Suppressor macrophage treated with lipopolysaccharide for 1 hour (primary cell): ENCODE measurements around the gene HSF2.

Experiments used
- DNase-seq, 3 donors: peaks; one replicate each; pipeline ENCODE4 v3.0.0-alpha.2; 2020 to 2022

Gene HSF2

DNA sequence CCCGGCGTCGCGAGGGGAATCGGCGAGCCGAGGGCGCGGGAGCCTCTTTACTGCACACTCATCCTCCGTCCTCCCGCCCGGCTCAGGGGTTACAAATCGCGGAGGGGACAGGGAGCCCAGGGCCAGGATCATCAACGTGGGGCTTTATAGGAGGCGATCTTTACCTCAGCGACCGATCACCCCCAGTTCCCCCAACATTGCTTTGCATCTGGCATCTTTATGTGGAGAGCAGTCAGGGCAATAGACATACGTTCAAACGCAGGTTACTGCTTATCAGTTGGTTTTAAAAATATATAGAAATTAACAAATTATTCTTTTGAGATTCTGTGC is 634 bp downstream of the HSF2 start:
- peak; percentile 32 to 59 (median 34) for DNase-seq

- no peak for DNase-seq
Observed at GRCh38 chr6:122400462-122401089, 1.1 kb downstream of the HSF2 start.

DNA sequence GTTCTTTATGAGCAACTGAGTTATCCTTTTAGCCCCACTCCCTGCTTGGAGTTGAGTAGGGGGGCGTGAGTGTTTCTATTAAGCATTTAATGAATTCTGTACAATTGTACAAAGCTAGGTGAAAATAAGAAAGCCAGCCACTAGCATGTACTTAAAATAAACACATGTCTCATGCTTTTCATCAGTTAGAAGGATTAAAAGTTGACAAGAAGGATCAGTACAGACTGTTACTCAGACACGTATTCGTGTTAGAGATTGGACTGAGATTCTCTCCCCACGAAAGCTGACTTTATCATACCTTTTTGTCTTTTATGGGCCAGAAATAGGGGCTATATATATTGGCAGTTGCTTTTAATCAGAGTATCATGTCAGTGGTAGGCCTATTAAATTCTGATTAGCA is 1.7 kb downstream of the HSF2 start:
- DNase-seq, result no peak

- DNase-seq, result no peak
Observed at GRCh38 chr6:122404444-122404843, 5.0 kb downstream of the HSF2 start.

GRCh38 chr6:122405417-122405816 is 6.0 kb downstream of the HSF2 start:
- DNase-seq, result peak in 1 of 3 donors; percentile 16

GRCh38 chr6:122406187-122406586 is 6.7 kb downstream of the HSF2 start:
- DNase-seq, result no peak

DNA sequence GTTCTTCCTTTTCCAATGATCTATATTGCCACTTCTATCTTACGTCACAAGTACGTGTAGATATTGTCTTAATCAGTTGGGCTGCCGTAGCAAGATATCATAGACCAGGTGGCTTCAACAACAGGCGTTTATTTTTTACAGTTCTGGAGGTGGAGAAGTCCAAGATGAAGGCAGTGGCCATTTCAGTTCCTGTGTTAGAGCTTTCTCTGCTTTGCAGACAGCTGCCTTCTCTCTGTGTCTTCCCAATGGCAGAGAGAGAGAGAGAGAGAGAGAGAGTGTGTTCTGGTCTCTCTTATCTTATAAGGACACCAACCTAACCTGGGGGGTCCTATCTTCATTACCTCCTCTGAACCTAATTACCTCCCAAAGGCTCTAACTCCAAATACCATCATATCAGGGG is 8.3 kb downstream of the HSF2 start:
- no peak for DNase-seq

- DNase-seq, result no peak
Observed at GRCh38 chr6:122408240-122408639, 8.8 kb downstream of the HSF2 start.

GRCh38 chr6:122408702-122409458 is 9.4 kb downstream of the HSF2 start:
- no peak for DNase-seq

DNA sequence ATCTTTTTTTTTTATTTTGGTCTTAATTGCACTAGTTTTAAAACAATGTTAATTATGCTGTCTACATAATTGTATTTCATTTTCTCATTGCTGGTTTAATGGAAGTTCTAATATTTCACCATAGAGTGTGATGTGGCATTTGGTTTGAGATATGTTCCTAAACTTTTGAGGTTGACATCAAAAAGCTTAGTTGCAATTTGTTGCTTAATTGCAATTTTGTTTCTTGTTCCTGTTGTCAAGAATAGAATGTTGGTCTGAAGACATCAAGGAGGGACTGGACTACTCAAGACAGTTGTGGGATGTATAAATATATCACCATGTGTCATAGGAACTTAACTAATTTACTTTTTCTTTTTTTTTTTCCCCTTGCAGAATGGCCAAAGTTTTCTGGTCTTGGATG is 12.5 kb downstream of the HSF2 start:
- DNase-seq, result peak; percentile 6 to 42 (median 34)

DNA sequence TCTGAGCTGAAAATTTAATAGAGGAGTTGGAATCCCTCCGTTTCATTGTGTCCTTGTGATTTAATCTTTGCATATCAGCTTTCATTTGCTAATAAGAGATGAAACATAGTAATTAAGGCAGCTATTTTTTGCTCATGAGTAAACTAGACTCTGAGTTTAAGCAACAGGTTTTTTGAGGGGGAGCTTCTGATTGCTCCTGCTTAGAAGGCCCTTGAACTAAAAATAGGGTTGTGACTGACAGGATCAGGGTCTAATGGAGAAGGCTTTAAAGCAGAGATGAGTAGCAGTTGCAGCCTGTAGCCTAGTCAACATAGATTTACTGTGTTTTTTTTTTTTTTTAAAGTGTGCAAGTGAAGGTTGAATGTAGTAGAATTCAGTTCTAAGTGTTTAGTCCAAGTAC is 17.4 kb downstream of the HSF2 start:
- DNase-seq, result no peak

GRCh38 chr6:122422003-122422402 is 22.6 kb downstream of the HSF2 start:
- no peak for DNase-seq

GRCh38 chr6:122422614-122423267 is 23.3 kb downstream of the HSF2 start:
- no peak for DNase-seq

GRCh38 chr6:122423734-122424133 is 24.3 kb downstream of the HSF2 start:
- no peak for DNase-seq

DNA sequence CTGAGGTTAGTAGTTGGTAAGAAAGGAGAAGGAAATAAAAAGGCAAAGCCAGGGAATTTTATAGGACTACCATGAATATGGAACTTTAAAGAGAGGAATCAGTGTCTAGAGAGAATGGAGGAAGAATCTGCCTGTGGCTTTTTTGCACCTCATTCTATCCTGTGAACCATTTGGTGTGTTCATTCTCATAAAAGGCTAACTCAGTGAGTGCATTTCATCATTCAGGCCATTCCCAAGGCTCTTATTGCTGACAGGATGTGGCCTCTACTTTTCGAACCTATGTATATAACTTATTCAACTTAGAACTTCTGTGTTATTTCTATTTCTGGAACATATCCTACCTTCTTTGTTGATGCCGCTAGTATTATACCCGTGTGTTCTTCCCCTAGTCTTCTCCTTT is 27.1 kb downstream of the HSF2 start:
- DNase-seq, result no peak

- DNase-seq, result no peak
Observed at GRCh38 chr6:122428781-122429180, 29.3 kb downstream of the HSF2 start.

GRCh38 chr6:122429323-122429722 is 29.9 kb downstream of the HSF2 start:
- DNase-seq, result peak in 1 of 3 donors; percentile 25

DNA sequence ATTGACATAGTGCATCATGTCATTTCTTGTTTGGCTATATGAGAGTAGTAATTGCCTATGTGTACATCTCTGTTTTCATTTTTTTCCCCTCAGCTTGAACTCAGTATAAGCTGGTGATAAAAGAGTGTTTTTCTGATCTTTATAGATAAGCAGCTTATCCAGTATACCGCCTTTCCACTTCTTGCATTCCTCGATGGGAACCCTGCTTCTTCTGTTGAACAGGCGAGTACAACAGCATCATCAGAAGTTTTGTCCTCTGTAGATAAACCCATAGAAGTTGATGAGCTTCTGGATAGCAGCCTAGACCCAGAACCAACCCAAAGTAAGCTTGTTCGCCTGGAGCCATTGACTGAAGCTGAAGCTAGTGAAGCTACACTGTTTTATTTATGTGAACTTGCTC is 32.3 kb downstream of the HSF2 start:
- no peak for DNase-seq

DNA sequence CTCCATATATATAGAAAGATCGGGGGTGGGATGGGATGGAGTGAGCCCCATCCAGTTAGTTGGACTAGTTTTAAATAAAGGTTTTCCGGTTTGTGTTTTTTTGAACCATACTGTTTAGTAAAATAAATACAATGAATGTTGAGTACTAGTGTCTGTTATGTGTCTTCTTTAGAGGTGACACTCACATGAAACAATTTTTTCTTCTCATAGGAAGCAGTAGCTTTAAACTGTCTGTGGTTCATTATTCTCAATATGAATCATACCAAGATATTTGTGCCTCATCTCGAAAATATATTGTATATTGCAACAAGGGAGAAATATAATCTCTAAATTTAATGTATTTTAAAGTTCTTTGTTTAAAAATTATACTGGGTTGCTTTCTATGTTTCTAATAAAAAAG is 33.4 kb downstream of the HSF2 start:
- no peak for DNase-seq

GRCh38 chr6:122438975-122439374 is 39.5 kb downstream of the HSF2 start:
- no peak for DNase-seq

DNA sequence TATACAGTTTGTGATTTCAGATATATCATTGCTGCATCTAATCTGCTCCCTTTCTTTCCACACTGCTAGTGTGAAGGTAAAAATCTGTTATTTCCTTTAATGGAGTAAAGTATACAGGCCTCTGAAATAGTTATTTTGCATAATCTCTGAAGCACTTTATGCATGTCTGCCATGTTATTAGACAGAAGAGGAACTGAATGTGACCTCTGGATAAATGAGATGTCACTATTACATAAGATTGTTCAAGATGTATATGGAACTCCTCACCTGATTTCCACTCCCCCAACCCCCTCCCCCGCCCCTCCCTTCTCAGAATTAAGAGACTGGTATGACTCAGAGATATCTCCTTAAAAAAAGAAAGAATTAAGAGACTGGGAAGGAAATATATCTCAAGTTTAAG is 45.8 kb downstream of the HSF2 start:
- DNase-seq, result no peak

DNA sequence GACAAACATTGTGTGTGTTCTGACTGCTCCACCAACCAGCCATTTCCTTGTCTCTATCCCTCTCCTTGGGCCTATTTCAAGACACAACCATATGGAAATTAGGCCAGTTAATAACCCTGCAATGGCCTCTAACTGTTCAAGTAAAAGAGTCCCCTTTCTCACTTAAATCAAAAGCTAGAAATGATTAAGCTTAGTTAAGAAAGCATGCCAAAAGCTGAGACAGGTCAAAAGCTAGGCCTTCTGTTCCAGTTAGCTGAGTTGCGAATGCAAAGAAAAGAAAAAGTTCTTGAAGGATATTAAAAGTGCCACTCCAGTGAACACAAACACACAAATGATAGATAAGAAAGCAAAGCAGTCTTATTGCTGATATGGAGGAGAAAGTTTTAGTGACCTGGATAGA is 49.6 kb downstream of the HSF2 start:
- DNase-seq, result no peak

GRCh38 chr6:122452509-122452908 is 53.1 kb downstream of the HSF2 start:
- no peak for DNase-seq

DNA sequence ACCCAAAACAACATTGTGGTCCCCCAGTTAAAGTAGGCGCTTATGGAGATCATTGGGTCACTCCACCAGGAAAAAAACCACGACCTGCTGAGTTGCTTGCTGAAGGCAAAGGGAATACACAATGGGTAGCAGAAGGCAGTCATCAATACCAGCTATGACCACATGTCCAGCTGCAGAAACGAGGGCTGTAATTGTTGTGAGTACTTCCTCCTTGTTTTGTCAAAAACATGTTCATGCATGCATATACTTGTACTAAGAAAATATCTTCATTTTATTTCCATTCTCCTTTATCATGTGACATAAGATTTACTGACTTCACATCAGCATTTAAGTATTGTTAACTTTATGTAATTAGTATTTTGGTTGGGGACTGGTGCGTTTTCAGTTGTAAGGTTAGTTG is 55.2 kb downstream of the HSF2 start:
- DNase-seq, result no peak
